Stimulated activated CD8-positive, alpha-beta memory T cell treated with anti-CD3 and anti-CD28 coated beads, Interleukin-2, amount 100 ng/mL, for 48 hours (primary cell): ENCODE results near the gene EVA1B.

ENCODE experiments used
- DNase-seq, 2 donors: peaks; one replicate each; pipeline ENCODE4 v3.0.0-alpha.2; 2020; ENCODE audit warnings: low read depth in 2 of 2

EVA1B gene

DNA sequence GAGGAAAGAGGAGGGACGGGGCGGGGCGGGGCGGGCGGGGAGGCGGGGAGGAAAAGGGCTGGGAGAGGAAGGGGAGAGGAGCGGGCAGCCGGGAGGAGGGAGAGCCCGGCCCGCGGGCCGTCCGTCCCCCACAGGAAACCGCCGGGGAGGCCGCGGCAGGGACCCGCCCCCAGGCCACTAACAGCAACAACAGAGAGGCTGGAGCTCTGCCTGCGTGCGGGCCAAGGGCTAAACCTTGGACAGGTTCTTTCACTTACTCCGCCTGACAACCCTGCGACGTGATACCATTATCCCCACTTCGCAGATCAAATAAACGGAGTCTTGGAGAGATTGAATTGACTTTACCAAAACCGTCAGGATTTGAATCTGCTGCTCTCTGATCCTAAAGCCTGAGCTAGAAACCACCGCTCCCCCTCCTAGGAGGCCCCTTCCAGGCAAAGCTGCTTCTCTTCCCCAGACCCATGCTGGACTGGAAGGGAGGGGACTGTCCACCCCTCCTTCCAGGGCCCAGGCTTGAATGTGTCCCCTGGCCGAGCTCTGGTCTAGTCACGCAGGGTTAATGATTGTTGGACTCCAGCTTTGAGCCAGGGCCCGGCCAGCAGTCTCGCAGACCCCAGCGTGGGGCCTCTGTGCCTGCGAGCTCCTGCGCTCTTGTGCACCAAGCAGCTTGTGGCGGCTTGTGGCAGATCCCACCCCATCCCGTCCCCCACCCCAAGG is at the start of gene EVA1B:
TSS of gene EVA1B (minus strand) at position 10 of the 717 bp plus-strand sequence. CDS start 608 bp downstream, outside the sequence.
- peak; percentile 43 to 46 for DNase-seq

GRCh38 chr1:36372617-36373016 is 49.2 kb upstream of the EVA1B start:
- DNase-seq, result no peak

GRCh38 chr1:36369061-36369861 is 45.8 kb upstream of the EVA1B start:
- peak; percentile 64 to 80 for DNase-seq

- no peak for DNase-seq
Observed at GRCh38 chr1:36367798-36368197, 44.4 kb upstream of the EVA1B start.

GRCh38 chr1:36367066-36367465 is 43.6 kb upstream of the EVA1B start:
- no peak for DNase-seq

DNA sequence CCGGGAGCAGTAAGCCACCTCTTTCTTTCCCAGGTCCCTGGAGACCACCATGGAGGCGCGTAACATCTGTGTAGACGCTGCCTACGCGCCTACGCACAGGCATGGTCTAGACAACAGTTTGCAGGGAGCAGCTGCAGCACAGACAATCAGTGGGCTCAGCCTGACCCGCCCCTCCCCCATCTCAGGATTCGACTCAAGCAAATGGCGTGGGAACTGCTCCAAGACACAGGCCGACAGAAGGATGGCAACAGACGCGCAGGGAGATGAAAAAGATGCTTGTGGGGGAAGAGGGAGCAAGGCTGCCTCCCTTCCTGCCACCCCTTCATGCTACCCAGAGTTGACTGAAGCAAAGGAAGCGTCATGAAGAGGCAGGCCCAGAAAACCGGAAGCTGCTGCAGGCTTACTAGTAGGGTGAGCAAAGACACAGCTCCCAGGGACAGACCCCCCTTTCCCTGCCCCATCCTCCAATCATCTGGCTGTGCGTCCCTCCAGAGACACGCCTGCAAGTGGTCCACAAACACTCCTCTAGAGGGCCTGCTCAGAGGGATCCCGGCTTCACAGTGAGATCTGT is 42.7 kb upstream of the EVA1B start:
- no peak for DNase-seq

DNA sequence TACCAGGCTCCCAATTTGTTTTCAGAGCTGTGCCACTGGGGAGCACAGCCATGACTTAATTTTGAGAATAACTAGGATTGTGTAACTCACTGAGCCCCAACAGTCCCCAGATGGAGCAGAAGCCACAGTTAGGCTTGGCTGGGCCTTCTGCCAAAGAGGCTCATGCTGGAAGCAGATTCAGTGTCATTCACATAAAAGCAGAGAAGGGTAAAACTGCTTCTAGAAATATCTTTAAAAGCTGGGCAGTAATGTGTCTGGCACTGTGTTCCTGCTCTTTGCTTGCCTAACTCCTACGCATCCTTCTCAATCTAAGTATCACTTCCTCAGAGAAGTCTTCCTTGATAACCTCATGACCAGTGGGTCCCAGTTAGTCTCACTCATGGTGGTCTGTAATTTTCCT is 41.9 kb upstream of the EVA1B start:
- no peak for DNase-seq

GRCh38 chr1:36359911-36360550 is 36.6 kb upstream of the EVA1B start:
- no peak for DNase-seq

- DNase-seq, result no peak
Observed at GRCh38 chr1:36359383-36359782, 35.9 kb upstream of the EVA1B start.

DNA sequence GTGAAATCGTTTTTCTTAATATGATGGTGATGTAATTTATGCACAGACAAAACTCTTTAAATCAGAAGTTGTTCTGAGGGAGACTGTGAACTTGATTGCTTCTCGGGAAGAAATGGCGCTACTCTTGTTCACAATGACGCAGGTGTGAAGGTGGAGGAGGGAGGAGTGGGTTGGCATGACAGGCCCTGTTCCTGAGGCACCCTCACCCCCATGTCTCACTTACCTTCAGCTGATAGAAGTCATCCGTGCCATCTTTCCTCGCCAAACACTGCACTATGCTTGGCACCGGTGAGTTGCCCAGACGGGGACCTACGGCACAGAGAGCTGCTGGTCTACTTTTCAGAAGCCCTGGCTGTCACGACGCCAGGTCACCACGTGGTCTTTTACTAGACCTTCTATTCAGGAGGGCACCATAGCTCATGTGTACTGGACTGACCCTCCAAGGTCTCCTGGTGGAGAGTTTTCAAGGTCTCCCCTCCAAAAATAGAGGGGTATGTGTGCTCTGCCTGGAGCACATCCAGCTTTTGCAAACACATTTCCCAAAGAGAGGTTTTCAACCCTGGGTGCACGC is 35.2 kb upstream of the EVA1B start:
- no peak for DNase-seq

GRCh38 chr1:36355811-36356210 is 32.4 kb upstream of the EVA1B start:
- DNase-seq, result no peak

GRCh38 chr1:36354486-36354885 is 31.0 kb upstream of the EVA1B start:
- no peak for DNase-seq

DNA sequence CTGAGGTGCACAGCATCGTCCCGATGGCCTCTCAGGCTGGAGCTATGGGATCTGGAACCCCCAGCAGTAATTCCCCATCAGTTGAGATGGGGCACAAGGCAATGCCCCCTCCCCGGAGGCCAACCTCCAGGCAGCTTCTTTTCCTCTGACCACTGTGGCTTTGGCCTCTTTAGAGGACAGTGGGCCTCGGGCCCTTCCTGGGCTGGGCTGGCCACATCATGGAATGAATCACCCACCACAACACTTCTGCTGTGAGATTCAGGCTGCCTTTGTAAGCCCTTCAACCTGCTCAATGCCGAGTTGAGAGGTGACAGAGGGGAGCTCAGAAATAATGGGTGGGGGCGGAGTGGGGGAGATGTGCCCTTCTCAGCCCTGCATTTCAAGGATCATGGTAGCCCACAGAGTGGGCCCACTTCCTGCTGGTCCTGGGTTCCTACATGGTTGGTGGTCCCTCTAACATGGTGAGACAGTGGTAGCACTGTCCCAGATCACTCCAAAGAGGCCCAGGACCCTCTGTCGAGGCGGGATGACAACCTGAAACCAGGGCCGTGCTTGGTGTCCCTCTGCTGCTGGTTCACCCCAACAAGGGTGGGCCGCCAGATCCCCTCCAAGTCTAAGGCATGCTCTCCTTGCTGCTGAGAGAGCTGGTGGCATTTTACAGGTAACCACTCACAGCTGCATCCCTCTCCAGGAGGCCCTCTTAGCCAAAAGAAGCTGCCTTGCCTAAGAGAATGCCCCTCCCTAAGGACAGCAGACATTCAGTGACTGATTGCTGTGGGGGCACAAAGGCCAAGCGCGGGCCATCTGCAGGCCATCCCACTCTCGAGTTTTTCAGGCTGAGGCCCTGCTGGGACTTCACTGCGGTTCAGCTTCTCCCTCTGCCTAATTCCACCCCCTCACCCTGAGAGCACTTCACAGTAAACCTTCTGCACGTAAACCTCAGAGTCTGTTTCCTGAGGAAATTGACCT is 29.7 kb upstream of the EVA1B start:
- DNase-seq, result no peak

GRCh38 chr1:36352125-36352909 is 28.9 kb upstream of the EVA1B start:
- no peak for DNase-seq

DNA sequence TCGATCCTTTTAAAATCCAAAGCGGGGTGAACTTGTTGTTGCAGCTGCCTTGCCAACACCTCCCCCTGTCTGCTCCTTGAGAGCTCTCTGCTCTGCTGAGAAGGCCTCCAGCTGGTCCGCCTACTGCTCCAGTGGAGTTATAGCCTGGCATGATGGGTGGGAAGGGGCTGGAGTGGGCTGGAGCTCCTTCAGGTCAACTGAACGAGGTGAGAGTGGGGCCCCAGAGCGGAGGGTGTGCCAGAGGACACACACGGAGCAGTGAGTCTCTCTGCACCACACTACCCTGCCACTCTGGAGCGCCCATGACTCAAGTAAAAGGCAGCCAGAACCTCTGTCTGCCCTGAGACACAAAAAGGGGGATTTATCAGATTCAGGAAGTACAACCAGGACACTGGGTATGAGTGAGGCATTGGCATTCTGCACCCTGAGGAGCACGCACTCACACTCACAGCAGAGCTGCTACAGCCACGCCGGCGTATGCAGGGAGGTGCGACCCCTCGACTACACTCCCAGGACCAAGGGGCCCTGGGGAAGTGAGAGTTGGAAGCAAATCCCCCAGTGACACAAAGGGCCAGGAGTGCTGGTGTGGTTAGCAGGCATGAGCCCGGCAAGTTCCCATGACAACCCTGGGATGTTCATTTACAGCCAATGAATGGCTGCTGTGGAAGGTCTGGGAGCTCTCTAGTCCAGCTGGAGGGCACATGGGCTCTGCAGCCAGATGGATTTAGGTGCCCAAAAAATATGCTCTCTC is 28.0 kb upstream of the EVA1B start:
- no peak for DNase-seq

DNA sequence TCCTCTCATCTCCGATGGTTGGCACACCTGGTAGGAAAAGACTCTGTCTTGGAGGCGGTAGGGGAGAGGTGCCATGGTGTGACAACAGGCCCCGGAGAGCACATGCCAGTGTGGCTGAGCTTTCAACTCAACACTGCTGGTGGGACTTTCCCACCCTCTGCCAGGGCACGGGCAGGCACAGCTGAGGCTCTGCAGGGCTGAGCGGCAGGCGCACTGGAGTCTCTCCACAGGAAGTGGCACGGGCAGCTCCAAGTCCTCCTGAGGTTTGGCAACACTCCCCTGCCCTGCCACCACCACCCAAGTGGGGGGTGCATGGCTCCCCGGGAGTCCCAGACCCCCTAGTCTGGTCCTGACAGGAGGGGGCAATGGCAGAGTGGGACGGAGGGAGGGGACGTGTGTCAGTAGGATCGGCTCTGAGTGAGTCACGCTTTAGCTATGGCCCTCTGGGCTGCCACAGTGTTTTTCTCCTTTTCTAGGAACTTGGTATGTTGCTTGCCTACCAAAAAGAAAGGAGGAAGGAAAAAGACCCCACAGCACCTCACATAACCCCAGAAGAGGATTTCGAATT is 27.3 kb upstream of the EVA1B start:
- no peak for DNase-seq

DNA sequence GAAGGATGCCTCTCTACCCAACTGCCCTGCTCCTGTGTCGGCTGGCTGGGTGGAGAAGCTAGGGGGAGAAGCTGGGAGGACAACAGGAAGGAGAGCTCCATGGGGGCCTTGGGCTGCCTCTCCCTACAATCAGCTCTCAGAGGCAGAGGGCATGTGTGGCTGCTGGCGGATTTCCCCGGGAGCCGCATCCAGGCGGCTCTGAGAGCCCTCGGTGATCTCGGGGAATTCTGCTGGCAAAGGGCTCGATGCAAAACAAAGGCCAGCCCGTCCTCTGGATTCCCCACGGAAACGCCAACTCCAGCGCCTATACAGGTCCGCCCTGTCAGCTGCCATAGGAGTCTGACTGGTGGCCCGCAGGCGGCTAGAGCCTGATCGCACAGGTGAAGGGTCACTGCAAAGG is 26.4 kb upstream of the EVA1B start:
- no peak for DNase-seq

DNA sequence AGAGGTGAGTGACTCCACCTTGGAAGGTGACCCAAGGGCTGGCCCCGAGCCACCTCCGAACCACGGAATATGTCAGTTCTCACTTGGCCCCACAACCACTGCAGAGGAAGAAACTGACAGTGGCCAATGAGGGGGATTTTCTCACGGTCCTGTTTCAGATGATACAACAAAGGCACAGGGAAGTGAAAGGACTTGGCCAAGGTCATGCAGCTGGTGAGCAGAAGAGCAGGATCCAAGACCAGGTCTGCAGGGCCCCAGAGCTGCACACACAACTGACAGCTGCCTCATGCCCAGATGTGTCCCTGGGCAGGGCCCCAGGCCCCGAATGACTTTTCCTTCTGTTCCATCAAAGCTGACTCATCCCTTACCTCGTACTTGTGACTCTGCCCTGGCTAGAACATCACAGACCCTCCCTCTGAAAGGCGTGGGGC is 25.8 kb upstream of the EVA1B start:
- DNase-seq, result no peak
